HG03460 (cell line): ENCODE results near the gene ANKRD13B.

ENCODE experiments used
- ATAC-seq: cut with Tn5 transposase; IDR thresholded peaks from one replicate; pipeline ENCODE4 v1.9.1; 2021; ENCODE audit not compliant: unreplicated experiment

Gene ANKRD13B

DNA sequence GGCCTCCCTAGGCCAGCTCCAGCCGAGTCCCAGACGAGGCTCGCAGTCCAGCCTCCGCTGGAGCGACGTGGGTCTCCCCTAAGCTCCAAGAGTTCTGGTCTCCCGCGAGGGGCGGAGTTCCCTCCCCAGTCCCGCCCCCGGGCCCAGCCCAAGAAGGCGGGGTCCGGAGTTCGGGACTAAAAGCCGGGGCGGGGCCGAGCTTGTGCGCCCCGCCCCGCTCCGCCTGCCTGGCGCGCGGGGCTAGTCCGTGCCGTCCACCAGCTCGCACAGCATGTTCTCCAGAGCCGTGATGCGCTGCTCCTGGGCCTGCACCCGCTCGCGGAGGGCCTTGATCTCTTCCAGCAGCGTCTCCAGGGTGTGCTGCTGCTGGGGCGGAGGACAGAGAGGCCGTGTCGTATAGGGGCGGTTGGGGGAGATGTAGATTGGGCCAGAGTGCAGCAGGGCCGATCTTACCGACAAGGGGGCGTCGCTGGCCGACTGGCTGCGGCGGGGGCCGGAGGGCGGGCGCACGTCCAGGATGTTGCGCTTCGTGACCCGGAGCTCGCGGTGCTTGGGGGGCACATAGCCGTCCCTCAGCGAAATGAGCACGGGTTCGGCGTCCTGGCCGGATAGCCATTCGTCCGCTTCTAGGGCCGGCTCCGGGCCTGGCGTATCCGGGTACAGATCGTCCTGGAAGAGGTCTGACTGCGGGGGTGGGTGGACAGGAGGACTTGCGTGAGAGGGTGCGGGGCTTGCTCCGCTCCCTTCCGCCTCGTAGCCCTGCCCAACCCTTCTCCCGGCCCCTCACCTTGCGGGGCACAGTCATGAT, 22.8 kb downstream of the ANKRD13B start:
- ATAC-seq, result peak; percentile 58

DNA sequence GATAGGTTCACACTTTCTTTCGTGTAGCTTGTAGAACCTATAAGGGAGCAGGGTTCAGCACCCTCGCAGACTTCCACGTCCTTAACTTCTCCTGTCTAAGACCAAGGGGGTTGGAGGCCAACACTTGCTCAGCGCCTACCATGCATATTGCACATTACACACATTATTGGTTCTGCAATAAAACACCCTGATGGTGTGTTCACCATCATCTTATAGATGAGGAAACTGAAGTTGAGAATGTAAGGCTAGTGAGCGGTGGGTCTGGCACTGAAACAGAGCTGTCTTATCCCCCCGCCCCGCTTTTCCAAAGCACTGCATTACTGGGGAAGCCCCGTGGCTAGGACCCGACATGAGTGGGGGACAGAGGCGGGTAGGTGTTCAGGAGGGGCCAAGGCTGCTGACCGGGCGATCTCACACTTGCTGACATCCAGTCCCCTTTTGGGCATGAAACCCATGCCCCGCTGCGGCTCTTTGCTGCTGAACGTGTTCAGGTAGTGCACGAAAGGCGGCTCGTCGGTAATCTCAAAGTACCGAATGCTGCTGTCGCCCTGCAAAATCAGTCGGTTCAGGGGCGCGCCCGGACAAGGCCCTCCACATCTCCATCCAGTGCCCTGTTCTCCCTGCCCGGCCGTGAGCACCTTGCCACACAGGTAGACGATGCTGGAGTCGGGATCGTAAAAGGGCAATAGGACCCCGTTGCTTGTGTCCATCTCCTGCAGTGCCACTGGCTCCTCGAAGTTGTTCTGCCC, 23.5 kb downstream of the ANKRD13B start:
- ATAC-seq, result no peak

DNA sequence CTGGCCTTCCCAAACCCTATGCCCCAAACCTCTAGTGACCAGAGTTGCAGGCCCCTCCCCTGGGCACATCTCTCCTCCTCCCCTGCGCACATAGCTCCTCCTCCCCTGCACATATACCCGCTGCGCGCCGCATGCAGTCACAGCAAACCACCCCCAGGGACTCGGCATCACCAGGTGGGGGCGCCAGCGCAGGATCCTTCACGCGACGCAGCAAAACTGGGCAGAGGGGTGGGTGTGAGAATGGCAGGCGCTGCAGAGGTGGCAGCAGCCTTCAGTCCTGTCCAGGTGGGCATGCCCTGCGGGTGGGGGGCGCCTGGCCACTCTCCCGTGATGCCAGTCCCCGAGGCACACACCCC, 24.2 kb downstream of the ANKRD13B start:
- no peak for ATAC-seq

DNA sequence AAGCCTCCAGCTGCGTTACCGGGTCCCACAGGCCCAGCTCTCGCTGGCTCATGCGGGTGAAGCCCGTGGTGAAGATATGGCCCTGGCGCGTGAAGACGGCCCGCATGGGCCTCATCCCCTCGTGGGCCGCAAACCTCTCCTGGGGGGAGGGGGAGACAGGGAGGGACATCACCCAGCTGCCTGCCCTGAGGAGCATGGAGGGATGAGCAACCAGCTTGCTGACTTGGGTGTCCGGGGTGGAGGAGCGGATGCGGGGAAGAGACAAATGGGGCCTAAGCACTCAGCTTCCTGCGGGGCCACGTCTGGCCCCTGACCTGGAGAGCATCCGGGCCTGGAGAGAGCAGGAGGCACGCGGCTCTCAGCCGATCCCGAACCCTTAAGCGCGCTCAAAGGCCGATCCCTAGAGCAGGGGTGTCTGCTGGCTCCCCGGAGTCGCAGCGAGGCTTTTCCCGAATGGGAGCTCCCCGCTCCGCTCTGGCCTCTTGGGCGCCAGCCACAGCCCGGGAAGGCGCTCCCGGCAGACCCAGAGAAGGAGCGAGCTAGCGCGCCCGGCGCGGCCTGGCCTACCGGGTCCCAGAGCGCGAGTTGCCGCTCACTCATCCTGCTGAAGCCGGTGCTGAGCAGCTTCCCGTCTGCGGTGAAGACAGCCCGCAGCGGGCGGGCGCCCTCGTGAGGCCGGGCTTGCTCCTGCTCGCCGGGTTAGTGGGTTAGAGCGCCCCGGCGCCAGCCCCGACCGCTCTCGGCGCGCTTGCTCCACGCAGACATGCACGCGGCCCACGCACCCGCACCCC, 24.7 kb downstream of the ANKRD13B start:
- ATAC-seq, result no peak

DNA sequence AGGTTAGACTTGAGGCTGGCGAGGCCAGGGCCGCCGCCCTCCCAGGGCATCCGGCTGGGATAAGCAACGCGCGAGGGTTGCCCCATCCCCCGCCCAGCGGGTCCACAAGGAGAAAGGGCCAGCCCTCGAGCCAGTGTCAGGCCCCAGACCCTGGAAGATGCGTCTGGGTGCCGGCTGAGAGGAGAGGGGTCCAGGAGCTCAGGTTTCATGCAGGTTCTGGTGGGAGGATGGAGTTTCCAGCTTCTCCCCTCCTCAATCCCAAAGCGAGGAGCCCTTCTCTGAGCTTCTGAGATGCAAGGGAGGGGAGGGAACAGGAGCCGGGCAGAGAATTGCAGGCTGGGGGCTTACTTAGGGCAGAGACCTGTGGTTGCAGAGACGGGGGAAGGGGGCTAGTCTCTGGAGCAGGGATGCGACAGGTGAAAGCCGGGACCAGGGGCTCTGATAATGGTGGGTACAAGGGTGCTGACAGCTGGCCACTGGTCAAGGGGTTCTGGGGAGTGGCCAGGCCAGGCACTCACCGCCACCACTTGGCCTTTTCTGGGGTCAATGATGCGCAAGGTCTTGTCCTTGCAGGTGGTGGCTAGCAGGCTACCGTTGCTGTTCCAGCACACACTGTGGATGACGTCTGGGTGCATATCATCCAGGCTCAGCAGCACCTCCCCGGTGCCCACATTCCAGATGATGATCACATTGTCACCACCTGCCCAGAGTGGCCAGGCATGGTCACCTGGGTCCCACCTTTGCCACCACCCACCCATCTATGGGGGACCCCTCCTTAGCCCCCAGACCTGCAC, 25.5 kb downstream of the ANKRD13B start:
- no peak for ATAC-seq

DNA sequence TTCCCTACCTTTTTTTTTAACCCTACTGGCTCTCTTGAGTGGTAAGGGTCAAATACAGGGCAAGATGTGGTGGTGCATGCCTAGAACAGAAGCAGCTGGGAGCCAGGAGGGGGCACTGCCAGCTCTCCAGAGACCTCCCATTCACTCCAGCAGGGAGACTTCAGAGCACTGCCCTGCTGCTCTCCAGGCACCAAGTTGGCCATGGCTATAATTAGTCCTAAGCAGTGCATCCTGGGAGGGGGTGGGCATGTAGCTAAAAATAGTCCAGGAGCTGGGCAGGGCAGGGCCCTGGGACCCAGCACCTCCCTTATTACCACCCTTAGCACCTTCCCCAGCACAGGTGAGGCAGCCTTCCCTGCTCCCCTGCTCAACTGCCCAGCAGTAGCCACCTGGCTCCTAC, 26.3 kb downstream of the ANKRD13B start:
- ATAC-seq, result no peak

DNA sequence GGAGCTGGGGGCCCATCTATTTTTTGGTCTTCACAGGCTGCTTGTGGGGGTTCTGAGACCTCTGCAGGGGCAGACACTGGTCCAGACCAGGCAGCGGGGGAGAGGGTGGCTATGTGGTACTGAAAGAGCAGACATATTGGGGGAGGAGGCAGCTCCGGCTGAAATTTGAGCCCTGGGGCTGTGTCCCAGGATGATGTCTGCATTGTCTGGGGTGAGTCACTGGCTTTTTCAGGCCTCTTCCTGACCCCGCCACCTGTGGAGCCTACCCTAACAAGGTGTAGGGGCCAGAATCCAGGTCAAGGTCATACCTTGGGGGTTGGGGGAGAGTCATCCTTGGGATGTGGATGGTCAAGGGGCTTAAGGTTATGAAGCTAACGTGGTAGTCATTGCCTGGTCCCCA, 27.3 kb downstream of the ANKRD13B start:
- no peak for ATAC-seq

DNA sequence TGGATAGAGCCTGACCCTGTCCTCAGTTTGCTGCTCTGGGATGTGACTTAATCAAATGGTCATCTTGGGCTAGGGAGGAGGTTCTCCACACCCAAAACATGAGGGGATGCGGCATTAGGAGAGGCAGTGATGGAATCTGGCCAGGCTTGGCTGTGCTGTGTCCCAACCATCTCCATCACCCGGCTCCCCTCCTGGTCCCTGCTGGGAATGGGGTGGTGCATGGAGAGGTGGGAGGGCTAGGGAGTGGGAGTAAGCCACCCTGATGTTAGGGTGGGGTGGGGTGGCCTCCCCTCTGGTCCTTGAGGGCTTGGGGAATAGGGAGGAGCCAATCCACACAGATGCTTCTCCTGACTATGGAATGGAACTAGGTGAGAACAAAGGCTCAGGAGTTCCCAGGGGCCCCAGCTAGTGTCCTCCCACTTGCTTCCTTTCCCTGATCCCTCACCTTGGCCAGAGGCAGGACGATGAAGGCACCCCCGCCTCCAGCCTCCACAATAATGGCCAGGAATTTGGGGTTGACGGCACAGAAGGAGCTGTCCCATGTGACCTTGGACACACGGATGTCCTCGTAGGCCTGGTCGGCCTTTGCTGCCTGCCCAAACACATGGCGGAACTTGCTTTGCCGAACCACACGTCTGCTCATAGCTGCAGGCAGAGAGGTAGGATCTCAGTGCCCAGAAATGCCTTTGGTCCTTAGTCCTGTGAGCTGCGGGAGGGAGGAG, 28.0 kb downstream of the ANKRD13B start:
- ATAC-seq, result no peak

DNA sequence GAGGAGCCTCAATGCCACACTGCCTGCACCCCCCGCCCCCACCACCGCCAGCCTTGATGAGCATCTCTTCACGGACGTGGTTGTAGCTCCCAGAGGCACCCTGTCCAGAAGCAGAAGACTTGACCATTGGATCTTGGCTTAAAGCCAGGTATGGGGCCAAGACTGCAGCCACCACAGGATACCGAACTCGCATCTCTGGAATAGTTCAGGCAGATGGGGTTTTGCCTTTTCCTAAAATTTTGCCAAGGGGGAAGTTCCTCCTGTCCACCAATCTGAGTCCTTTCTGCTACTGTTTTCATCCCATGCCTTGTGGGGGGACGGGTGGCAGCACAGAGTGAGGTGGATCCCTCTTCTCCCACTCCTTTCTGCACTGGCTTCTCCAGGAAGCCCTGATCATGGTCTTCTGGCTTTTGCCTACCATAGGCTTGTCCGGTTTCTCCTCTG, 28.8 kb downstream of the ANKRD13B start:
- no peak for ATAC-seq

DNA sequence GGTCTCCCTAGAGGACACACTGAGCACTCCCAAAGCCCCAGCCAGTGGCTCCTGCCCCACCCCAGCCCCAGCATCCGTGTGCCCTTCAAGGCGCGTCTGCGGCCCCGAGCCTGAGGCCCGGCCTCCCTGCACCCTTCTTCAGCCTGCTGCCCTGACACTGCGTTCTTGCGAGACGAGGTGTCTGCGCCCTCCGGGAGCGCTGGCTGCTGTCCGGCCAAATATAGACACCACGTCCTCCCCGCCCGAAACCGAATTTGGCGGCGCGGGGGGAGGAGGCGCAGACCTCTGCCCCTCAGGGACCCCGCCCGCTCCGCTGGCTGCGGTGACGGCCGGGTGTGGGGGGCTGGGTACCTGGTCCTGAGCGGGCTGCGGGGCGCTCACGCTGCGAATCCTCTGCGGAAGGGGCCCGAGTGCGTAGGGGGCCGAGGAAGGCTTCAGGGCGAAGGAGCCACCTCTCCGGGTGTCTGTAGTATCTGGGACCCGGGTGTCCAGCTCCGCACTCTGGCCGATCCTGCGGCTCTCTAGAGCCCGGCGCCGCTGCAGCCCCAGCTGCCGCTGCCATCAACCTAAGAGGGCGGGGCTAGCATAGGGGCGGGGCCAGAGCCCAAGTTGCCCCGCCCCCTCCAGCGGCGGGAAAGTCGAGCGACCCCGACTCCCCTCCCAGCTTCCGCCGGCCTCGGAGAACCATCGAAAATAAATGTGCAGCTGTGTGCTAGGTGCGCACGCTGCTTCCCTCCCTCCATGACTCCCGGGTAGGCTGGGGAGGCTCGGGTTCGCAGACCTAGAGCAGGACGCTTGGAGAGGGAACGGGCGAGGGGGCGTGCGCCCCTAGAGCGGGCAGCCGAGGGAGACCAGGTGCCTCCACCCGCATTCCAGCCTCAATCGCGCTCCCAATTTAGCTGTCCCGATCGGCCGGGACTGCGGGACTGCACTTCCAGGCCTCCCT, 29.7 kb downstream of the ANKRD13B start, which contains the start of gene CORO6:
Gene CORO6 (minus strand): TSS at position 576 of the 946 bp plus-strand sequence. CDS start 1,491 bp downstream, outside the sequence.
- peak; percentile 57 for ATAC-seq

DNA sequence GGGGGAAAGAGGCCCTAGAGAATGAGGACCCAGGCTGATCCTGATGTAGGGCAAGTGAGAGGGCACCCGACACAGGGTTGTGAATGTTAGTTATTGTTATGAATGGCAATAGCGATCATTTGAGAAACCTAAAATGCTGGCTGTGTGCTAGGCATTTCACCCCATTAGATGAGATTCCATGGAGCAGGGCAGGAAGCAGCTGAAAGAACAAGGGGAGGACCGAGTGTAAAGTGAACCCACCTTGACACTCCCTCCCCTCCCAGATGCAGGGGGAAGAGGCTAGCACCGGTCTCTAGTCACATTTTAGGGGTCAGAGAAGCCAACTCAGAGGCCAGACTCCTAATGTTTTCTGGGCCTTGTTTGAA, 30.3 kb downstream of the ANKRD13B start:
- no peak for ATAC-seq

DNA sequence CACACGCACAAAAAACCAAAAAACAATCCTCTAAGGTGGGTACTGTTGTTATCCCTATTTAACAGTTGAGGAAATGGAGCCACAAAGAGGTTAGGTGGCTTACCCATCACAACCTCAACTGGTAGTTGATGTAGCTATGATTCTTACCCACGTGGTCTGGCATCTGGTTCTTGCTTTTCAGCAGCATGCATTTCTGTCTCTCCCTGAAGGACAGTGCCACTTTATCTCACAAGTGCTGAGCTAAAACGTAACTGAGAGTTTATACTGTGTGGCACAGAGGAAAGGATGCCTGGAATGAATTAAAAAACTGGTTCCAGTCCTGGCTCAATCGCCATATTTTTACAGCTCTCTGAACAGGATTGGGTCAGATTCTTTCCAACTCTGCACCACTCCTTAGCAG, 31.7 kb downstream of the ANKRD13B start:
- ATAC-seq, result no peak

DNA sequence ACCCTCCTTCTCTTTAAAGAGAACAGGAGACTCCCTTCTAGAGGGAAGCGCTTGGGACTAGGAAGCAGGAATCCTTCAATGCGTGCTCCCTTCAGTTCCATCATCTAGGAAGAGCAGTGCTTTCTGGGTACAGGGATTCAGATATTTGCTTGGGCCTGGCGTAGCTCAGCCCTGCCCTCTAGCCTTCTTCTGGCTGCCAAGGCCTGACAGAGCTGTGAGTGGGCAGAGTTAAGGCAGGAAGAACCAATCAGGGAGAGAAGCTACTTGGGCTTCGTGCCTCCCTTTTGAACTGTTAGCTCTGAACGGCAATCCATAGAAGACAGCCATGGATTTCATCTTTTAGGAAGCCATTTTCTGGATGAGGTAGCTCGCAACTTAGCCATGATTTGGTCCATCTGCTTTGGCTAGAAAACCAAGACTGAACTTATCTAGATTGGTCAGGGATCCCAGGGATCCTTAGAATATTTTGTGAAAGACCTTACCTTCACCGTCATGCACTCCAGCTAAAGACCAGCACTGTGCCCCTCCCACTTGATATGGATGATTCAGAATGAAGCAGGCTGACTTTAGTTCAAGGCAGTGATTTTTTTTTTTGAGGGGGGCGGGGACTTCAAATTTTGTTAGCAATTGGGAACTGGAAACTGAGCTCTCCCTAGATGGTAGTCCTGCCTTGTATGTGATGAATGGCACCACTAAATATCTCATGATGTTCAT, 32.3 kb downstream of the ANKRD13B start:
- no peak for ATAC-seq

DNA sequence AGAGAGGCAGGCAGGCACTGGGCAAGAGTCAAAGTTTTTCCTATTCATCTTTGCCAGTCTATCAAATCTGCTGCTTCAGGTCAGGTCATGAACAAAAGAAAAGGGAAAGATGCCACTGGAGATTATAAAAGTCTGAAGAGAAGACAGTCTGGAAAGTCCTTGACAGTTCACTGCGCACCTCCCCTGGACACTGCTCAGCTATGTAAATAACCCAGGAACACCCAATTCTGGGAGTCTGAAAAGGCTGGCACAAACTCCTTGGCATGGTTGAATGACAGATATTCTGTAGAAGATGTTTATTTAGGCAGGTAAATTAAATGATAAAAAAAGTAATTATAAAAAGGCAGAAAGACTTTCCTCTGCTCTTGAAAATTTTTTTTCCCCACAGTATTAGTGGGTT, 35.0 kb downstream of the ANKRD13B start:
- ATAC-seq, result no peak

DNA sequence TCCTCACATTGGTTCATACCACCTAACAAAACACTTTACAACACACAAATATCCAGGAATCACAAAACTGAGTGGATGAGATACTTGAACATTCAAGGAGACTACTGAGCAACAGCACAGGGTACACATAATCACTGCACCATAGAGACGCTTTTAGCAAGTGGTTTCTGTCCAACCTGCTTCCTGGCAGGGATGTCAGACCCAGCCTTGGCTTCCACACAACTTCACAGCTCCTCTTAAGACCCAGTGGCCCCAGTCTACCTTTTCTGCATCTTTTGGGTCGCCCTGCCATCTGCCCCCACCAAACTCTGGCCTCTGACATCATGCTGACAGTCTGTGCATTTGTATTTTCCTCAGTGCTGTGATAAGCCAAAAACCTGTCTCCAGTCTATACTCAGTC, 35.7 kb downstream of the ANKRD13B start:
- no peak for ATAC-seq

DNA sequence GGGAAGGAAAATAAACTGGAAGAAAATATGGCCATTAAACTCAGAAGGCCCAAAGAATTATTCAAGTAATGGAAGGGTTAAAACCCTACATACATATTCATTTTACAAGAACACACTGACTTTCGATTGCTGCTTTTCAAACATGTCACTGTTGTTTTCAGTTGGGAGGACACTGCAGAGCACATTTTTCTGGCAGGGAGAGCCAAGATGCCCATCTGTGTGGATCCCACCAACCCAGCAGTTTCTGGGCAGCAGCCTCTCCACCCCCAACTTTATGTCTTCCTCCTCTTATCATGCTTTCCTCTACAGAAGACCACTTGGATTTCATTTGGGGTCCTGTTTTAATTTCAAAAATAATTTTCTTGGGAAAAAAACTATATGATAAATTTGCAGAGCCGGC, 36.9 kb downstream of the ANKRD13B start:
- no peak for ATAC-seq

DNA sequence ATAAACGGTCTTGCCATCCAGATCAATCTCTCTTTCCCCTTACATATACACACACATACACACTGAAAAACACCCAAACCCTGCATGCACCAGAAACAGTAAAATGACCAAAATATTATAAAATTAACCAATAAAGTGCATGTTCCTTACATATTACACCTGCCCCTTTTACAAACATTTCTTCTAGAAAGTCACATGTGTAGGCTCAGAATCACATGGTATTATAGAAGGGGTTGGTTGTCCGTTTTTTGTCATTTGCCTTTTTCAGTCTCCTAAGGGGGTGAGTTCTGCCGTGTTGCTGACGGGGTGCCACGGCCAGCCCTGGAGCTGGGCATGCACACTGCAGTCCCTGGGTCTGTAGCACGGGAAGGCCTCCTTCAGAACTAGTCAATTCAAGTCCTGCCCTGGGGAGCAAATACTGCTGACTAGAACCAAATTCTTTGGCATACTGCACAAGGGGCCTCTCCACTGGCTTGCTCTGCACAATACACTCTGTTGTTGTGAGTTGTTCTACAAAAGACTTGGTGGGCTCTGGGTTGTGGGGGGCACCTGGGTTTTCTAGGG, 37.8 kb downstream of the ANKRD13B start:
- no peak for ATAC-seq

DNA sequence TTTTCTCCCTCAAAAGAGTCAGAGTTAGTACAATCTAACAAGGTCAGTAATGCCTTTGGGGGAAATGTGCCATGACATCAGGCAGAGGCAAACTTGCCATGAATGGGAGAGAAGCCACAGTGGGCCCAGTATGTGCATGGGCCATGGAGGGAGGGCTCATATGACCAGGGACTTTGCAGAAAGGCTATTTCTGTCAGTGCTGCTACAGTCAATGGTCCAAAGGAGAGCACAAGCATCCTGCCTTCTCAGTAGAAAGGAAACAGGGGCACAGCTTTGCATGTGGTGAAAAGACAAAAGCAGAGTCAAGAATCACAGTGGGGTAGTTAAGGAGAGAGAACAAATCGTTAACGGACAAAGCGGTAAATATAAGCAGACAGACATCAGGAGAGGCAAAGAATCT, 41.0 kb downstream of the ANKRD13B start:
- ATAC-seq, result no peak
